GM19468 (cell line): ENCODE data around the gene CCM2L.
"Not testable (repeated sequence)": the region's sequence is repeated elsewhere in the genome, so short reads cannot be mapped to it uniquely, and the experiment has no call there.

Source experiments
- ATAC-seq: cut with Tn5 transposase; IDR thresholded peaks from one replicate; pipeline ENCODE4 v1.9.1; 2021; ENCODE audit warnings: mild to moderate bottlenecking, moderate library complexity, moderate number of reproducible peaks; ENCODE audit not compliant: unreplicated experiment; ENCODE audit errors: extremely low read depth

CCM2L gene

DNA sequence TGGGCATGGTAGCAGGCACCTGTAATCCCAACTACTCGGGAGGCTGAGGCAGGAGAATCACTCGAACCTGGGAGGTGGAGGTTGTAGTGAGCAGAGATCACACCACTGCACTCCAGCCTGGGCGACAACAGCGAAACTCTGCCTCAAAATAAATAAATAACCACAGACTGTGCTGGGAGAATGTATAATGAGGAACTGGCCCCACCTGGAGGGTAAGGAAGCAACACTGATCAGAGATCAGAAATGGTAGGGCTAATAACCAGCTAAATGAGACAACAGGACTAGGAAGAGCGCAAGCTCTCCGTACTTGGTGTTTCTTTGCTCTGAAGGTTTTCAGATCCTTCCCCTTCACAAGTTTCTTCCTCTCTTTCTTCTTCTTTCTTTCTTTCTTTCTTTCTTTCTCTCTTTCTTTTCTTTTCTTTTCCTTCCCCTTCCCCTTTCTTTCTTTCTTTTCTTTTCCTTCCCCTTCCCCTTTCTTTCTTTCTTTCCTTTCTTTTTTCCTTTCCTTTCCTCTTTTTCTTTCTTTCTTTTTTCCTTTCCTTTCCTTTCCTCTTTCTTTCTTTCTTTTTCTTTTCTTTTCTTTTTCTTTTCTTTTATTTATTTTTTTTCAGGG, 14.6 kb downstream of the CCM2L start:
- ATAC-seq = no peak

DNA sequence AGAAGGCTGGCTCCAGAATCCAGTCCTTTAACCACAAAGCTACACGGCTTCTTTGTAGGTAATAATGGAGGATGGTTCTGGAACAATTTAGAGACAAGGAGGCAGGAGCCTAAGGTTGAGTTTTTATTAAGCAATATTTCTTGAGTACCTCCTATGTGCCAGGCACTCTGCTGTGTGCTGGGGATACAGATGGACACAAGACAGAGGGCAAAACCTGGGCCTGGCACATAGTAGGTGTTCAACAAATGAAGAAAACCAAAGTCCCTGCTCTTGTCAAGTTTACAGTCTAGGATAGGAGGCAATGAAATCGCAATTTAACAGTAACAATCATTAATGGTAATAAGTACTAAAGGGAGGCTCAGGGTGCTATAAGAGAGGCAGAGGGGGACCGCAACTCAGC, 17.4 kb downstream of the CCM2L start:
- no peak for ATAC-seq

DNA sequence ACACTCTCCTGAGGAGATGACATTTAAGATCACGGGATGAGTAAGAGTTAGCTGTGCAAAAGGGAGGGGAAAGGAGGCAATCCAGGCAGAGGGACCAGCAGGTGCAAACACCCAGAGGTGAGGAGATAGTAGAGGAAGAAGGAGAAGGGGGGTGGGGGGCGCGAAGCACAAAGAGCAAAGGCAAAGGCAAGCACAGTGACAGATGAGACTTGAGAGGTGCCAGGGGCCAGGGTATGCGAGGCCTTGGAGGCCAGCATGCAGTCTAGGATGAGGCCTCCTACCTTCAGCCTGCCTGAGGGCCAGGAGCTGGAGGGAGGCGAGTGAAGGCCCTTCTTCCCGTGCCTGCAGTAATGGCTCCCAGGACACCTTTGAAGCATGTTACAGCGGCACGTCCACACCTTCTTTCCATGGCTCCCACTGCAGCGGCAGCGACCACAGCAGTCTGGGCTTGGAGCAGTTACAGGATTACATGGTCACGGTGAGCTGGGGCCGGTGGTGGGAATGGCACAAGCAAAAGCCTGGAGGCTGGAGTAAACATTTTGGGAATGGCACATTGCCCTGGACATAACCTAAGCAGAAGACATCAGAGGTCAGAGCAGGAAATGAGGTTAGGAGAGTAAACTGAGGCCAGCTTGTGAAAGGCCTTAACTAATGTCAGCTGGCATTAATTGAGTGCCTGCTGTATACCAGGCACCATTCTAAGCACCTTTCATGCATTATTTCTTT, 18.6 kb downstream of the CCM2L start:
- no peak for ATAC-seq

DNA sequence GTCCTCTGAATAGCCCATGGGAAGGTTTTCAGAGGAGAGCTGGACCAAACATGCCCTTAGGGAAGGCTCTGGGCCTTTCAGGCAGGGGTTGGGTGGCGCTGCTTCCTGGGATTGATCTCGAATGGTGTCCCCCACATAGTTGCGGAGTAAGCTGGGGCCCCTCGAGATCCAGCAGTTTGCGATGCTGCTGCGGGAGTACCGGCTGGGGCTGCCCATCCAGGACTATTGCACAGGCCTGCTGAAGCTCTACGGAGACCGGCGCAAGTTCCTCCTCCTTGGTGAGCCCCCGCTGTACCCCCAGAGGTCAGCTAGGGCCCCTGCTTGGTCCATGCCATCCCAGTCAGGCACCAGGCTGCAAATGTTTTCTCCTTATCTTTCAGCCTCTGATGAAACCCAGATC, 19.3 kb downstream of the CCM2L start:
- no peak for ATAC-seq

DNA sequence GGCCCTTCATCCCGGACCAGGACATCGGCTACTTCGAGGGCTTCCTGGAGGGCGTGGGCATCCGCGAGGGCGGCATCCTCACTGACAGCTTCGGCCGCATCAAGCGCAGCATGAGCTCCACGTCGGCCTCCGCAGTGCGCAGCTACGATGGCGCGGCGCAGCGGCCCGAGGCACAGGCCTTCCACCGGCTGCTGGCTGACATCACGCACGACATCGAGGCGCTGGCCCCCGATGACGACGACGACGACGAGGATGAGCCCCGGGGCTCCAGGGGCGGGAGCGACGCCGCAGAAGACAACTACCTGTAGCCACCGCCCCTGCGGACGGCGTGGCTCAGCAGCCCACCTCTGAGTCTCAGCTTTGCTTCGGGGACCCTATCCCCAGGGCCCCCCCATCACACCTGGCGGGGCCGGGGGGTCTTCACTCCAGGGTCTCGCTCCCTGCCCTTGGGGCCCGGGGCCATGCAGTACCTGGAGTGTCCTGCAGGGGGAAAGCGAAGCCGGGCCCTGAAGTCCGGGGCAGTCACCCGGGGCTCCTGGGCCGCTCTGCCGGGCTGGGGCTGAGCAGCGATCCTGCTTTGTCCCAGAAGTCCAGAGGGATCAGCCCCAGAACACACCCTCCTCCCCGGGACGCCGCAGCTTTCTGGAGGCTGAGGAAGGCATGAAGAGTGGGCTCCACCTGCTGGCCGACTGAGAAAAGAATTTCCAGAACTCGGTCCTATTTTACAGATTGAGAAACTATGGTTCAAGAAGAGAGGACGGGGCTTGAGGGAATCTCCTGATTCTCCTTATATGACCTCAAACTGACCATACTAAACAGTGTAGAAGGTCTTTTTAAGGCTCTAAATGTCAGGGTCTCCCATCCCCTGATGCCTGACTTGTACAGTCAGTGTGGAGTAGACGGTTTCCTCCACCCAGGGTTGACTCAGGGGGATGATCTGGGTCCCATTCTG, 21.0 kb downstream of the CCM2L start:
- no peak for ATAC-seq

DNA sequence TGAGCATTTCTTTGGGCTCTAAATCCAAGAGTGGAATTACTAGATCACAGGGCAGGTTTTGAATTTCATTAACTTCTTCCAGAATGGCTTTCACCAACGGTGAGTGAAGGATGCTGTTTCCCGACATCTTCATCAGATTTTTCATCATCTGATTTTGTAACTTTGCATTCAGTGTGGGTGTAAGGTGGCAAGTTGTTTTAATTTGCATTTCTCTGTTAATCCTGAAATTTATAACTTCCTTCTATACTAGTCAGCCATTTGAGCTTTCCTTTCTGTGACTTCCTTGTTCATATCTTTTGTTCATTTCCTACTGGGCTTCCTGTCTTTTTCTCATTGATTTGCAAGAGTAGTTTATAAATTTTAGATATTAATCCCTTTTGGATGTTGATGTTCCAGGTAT, 23.1 kb downstream of the CCM2L start:
- ATAC-seq = no peak

DNA sequence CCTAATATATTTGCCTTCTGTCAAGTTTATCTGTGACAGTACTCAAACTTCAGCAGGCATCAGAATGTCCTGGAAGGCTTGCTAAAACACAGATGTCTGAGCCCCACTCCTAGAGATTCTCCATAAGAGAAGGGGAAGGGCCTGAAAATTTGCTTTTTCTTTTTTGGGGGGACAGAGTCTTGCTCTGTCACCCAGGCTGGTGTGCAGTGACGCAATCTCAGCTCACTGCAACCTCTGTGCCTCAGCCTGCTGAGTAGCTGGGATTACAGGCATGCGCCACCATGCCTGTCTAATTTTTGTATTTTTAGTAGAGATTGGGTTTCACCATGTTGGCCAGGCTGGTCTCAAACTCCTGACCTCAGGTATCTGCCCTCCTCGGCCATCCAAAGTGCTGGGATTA, 23.5 kb downstream of the CCM2L start:
- not testable (repeated sequence) for ATAC-seq

DNA sequence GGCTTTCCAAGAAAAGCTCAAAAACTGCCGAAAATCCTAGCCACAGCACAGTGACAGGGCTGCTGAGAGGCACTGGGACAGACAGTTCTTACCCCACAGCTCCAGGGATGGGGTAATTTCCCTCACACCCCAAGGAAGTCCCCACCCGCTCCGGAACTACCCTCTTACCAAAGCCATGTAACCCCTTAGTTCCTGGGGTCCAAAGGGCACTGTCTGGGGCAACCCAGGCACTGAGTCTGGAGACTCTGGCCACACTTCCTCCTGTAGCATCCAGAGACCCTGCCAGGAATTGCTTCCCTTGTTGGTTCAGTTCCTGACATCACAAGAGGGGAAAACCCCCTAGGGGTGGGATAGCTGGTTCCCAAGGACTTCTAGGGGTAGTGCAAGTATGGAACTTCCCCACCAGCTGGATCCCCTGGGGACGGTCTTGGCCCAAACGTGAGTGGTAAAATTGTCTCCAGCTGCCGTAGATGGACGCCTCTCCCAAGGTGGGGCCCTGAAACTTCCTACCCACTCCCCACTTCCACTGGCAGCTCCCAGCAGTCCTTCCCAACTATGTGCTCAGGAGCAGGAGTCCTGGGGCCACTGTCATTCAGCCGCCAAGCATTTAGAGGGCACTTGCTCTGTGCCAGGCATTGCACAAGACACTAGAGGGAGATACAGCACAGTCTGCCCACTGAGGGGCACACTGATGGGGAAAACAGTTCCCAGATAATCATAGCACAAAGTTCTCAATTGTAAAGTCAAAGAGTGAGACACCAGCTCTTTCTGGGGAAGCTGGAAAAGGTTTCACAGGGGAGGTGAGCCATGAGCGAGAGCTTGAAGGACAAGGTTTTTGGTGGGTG, 24.6 kb downstream of the CCM2L start:
- ATAC-seq = no peak

DNA sequence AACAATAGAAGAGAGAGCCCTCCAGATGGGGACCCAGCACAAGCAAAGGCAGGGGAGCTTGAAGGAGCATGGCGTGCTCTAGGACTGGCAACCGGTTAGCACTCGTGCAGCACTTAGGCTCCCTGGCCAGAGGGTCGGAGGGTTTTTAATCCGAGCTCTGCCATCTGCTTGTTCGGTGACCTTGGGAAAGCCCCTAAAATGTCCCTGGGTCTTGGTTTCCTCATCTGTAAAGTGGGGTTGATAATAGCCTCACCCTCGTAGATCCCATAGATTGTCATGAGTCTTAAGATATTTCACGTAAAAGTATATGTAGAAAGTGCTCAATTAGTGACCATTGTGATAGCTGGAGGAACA, 25.2 kb downstream of the CCM2L start:
- ATAC-seq = no peak

DNA sequence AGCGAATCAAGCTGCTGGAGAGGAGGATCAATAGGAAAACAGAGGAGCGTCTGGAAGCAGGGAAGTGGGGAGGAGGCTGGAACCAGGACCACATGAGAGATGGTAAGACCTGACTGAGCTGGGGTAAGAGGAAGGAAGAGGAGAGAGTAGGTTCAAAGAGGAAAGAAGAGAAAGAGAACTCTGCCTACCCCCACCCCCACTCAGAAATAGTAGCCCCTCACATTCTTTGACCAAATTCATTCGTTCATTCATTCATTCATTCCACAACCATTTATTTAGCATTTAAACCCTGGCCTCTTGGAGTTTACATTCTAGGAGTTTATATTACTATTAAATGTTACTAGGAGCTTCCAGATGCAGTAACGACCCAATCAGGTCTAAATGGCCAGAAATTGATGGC, 26.0 kb downstream of the CCM2L start:
- ATAC-seq = no peak

DNA sequence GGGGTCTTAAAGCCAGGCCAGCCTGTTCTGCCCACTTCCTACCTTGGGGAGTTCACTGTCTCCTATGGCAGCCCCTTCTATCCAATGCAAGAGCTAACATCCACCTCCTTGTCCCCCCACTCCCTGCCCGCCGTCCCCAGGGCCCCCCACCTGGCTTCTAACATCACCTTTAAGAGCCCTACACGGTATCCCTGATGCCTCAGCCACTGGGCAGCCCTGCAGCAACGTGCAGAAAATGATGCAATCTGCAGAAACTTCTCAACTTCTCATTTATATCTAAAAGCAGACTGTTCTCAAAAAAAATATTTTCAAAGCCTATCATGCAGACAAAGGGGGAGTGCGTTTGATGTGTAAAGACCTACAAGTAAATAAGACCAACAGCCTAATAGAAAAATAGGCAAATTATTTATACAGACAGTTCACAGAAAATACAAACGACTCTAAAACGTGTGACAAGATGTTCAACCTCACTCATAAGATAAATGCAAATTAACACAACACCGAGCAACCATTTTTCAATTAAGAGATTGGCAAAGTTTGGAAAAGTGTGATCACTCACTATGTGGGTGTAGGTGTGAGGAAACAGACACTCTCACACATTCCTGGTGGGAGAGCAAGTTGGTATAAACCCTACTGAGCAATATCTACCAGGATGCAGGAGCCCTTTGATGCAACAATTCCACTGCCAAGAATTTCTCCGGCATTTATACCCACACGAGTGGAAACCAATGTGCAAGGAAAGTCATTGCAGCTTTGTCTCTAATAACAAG, 26.7 kb downstream of the CCM2L start:
- ATAC-seq = no peak

DNA sequence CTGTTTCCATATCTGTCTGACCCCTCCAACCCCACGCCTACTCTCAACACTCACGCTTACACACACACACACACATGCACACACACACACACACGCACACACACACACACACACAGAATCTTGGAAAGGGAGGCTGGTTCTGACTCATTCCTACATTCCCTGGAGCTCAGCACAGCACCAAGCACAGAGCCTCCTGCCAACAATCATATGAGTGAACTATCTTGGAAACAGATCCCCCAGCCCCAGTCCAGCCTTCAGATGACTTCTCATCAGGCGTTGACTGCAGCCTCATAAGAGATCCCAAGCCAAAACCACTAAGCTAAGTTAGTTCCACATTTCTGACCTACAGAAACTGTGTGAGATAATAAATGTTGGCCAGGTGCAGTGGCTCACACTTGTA, 27.7 kb downstream of the CCM2L start:
- no peak for ATAC-seq

DNA sequence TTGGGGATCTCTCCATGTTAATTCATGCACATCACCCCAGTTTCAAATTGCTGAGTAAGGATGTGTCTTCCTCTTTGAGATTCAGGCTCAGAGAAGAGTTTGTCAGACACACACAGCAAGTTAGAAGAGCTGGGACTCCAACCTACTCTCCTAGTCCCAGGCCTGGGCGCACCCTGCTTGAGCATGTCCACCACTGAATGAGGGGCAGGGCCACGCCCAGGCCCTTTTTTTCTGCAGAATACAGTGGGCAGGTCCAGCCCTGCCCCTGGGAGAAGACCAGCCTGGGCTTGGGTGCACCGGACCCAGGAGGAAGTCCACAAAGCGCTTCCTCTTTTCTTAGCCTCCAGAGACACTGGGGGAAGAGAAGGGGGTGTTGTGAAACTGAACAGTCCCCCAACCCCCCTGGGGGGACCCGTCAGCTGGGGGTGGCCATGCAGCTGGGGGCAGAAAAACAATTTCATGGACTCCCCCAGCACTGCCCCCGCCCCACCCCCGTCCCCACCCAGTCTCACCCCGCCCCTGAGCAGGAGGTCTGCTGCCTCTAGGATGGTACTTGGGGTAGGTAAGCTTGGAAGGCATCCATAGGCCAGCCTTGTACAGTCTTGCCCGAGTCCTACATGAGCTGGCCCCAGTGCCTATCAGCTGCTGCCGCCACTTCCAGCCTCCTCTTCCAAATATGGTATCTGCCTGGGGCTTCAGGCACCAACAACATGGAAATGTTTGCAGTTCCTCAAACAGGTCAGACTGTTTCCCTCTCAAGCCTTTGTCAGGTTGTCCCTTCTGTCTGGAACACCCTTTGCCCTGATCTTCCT, 30.1 kb downstream of the CCM2L start:
- no peak for ATAC-seq

DNA sequence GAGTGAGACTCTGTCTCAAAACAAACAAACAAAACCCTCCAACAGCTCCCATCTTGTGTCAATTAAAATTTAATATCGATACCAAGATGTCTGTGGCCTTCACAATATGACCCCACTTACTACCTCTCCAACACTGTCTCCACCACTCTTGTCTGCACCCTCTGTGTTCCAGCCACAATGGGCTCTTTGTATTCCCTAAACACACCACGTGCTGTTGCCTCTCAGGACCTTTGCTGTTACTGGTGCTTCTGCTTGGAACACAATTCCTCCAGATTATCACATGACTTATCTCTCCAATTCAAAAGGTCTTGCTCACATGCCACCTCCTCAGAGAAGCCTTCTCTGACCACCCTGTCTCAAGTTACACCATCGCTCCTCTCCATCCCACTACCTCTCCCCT, 35.8 kb downstream of the CCM2L start:
- no peak for ATAC-seq

DNA sequence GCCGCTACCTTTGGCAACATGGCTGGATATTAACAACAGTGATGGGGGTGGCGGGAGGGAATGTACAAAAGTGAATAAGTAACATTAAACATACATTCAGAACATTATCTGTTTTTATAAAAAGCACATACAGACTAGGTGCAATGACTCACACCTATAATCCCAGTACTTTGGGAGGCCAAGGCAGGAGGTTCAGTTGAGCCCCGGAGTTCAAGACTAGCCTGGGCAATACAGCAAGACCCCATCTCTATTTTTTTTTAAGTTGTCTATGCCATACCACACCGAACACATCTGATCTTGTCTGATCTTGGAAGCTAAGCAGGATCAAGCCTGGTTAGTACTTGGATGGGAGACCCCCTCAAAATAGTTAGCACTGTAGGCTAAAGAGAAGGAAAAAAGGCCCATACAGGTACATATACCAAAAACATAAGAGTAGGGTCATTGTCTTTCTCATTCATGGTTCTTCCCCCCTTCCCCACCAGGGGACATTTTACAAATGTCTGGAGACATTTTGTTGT, 40.1 kb downstream of the CCM2L start:
- ATAC-seq = no peak

DNA sequence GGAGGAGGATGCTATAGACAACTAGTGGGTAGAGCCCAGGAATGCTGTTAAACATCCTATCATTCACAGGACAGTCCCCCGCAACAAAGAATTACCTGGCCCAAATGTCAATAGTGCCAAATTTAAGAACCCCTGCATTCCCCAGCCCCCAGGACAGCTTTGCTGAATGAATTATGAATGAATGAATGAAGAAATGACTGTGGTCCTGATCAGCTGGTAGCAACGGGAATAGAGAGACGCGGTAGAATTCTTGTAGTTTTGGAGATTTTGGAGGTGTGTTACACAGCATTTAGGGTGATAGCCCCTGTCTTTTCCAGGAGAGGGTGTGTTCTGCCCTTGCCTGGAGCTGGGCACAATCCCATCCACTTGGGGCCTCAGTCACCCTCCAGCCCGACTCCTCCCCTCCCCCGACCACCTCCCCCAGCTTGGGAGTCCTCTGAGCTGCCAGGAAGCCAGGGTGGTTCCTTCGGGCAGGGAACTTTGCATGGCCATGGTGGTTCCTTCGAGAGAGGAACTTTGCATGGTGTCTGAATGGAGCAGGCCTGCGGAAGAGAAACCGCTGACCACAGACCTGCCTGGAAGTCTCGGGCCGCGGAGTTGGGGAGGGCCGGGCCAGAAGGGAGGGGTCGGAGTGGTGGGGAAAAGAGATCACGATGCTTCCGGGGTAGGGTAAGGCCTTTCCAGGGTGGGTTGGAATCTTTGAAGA, 40.8 kb downstream of the CCM2L start:
- ATAC-seq = no peak

DNA sequence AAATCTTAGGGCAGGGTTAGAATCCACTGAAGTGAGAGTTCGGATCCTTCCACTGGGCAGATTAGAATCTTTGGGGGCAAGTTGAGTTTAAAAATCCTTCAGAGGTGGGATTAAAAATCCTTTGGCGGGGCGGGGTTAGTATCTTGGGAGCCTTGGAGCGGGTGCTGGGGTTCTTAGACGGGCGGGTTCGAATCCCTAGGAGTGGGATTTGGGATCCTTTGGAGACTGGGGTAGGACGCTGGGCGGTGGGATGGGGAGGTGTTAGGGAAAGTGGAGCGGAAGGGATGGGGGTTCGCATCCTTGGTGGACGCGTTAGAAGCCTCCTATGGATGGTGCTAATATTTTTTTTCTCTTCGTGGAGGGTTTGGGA, 41.5 kb downstream of the CCM2L start:
- no peak for ATAC-seq
